ENCODE results near the gene EFL1. TPM values are rescaled to one million over a fixed set of nuclear protein-coding genes. Genes with fewer than 3 reads are reported as not detected.
"Not testable (repeated sequence)": the region's sequence is repeated elsewhere in the genome, so short reads cannot be mapped to it uniquely, and the experiment has no call there.

The EFL1 gene
- total and polyA plus RNA-seq, 2 of the 8 experiments (the other 6 are each of a cell fraction or from before 2014, with no cell fraction given), result 10.8 to 31.5 TPM

DNA sequence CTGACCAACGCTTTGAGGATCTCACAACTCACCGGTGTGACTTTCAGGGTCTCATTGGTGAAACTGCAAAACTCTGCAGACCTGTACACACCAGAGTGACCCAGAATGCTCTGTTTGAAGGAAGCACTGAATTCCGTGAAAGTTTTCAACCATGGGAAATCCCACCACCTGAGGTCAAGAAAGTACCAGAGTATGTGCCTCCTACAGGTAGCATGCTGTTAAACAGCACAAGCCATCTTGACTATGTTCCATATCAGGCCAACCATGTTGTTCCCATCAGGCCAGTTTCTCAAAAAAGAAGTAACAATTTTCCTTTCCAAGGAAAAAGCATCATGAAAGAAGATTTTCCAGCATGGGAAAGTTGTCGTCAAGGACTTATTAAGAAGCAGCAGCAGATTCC lies 19.9 kb upstream of the EFL1 start:
- H4K5ac ChIP-seq (ENCODE audit: insufficient read length, low read depth, low read length); H2BK12ac ChIP-seq (ENCODE audit: low read depth, low read length); H2AK5ac ChIP-seq (ENCODE audit: low read depth, low read length); H2AFZ ChIP-seq (ENCODE audit: low read length); H3K4me2 ChIP-seq (ENCODE audit: insufficient read depth in 1 of 2, low read depth in 2 of 2, low read length in 2 of 2); H3K56ac ChIP-seq (replicated peaks; ENCODE audit: insufficient read length, low read depth, low read length); H3K36me3 ChIP-seq (ENCODE audit: control insufficient read depth in 2 of 4, insufficient read depth in 4 of 4, low read length in 3 of 4); H3K23me2 ChIP-seq (ENCODE audit: low read depth, low read length); H3K4me1 ChIP-seq (replicated peaks in 1 of 4; ENCODE audit: control insufficient read depth in 3 of 4, insufficient read depth in 4 of 4, low read length in 3 of 4); H4K8ac ChIP-seq (ENCODE audit: extremely low read depth, insufficient read depth, low read length); H3K4ac ChIP-seq (replicated peaks; ENCODE audit: insufficient read length, low read depth, low read length); H3K14ac ChIP-seq (ENCODE audit: insufficient read length); H3K18ac ChIP-seq (ENCODE audit: extremely low read depth, low read length); H3K4me3 ChIP-seq (ENCODE audit: extremely low read depth in 1 of 4, insufficient read depth in 2 of 4, low read depth in 3 of 4, low read length in 4 of 4); H4K20me1 ChIP-seq (replicated peaks in 1 of 2; ENCODE audit: control insufficient read depth in 1 of 2, insufficient read depth in 2 of 2, low read length in 2 of 2); POLR2A ChIA-PET (ENCODE audit: partially characterized antibody); H3K79me2 ChIP-seq (ENCODE audit: control insufficient read depth in 1 of 2, insufficient read depth in 2 of 2, low read length in 2 of 2); H3K23ac ChIP-seq (ENCODE audit: insufficient read length); H3K27me3 ChIP-seq (replicated peaks in 1 of 4; ENCODE audit: control insufficient read depth in 3 of 4, extremely low read depth in 1 of 4, insufficient read depth in 3 of 4, low read length in 3 of 4); H2BK15ac ChIP-seq (ENCODE audit: low read length); H2BK5ac ChIP-seq (ENCODE audit: low read depth, low read length); H3K9ac ChIP-seq (replicated peaks in 1 of 4; ENCODE audit: extremely low read depth in 1 of 4, low read depth in 3 of 4, low read length in 3 of 4); H3K9me3 ChIP-seq (ENCODE audit: insufficient read depth in 2 of 2, low read depth in 1 of 2, low read length in 1 of 2); H3K27ac ChIP-seq (ENCODE audit: low read depth, low read length); H2BK20ac ChIP-seq (ENCODE audit: low read length); H4K91ac ChIP-seq (replicated peaks; ENCODE audit: insufficient read length, low read length); H3K79me1 ChIP-seq (ENCODE audit: low read depth, low read length); H2BK120ac ChIP-seq (replicated peaks; ENCODE audit: low read depth, low read length); DNase-seq (ENCODE audit: low read depth in 1 of 2, low spot score in 2 of 2): not testable (repeated sequence)
- CTCF ChIA-PET (ENCODE audit: partially characterized antibody), result interaction anchor here (0.8 to 2.3 kb wide), 4 partner anchors 10 to 21 kb away, joined by 4 to 8 read pairs (median 4); no protein-coding TSS in a partner anchor
- WGBS, 2 experiments (ENCODE audit: extremely low coverage in 1 of 2, insufficient coverage in 1 of 2, insufficient read length in 1 of 2, insufficient replicate concordance in 2 of 2, low coverage in 1 of 2, low lambda C conversion rate in 2 of 2, missing lambda C conversion rate in 1 of 2), result 98% methylated on average over 4 of the region's 4 CpGs; no CpG with 5 or more reads in 1 of the 2 experiments
- TF ChIP-seq, protein P1, sequence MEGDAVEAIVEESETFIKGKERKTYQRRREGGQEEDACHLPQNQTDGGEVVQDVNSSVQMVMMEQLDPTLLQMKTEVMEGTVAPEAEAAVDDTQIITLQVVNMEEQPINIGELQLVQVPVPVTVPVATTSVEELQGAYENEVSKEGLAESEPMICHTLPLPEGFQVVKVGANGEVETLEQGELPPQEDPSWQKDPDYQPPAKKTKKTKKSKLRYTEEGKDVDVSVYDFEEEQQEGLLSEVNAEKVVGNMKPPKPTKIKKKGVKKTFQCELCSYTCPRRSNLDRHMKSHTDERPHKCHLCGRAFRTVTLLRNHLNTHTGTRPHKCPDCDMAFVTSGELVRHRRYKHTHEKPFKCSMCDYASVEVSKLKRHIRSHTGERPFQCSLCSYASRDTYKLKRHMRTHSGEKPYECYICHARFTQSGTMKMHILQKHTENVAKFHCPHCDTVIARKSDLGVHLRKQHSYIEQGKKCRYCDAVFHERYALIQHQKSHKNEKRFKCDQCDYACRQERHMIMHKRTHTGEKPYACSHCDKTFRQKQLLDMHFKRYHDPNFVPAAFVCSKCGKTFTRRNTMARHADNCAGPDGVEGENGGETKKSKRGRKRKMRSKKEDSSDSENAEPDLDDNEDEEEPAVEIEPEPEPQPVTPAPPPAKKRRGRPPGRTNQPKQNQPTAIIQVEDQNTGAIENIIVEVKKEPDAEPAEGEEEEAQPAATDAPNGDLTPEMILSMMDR (IDR thresholded peaks at IDR 0.05; ENCODE audit: control extremely low read depth in 1 of 3, insufficient read depth in 1 of 3, low read depth in 1 of 3, low read length in 3 of 3), result peak in 1 of 3 experiments; percentile 15; a peak in 1 of 4 replicates
- FAIRE-seq, result peak; percentile 74
